Measurements from ENCODE around the gene SYNC. TPM values are rescaled to one million over a fixed set of nuclear protein-coding genes. Genes with fewer than 3 reads are reported as not detected.
A peak's percentile ranks its signal among the peaks of the same experiment; 100 is the strongest.

The SYNC gene
- polyA plus RNA-seq (2013) = 0.09 TPM

- H3K4me1 ChIP-seq (ENCODE audit: control extremely low read depth in 1 of 4, control insufficient read depth in 4 of 4, insufficient read depth in 4 of 4, low read length in 3 of 4) = peaks cover 0 to 26% (median 21%) of the 10 kb centered on the region in 4 experiments
- H3K27me3 ChIP-seq (replicated peaks in 2 of 5; ENCODE audit: control insufficient read depth in 4 of 5, insufficient read depth in 5 of 5, low read length in 4 of 5) = peaks cover 0 to 14% (median 4%) of the 10 kb centered on the region in 5 experiments
- peak in 2 of 3 donors; percentile 16 to 31 for DNase-seq
- POLR2A ChIA-PET = no interaction called here
- H3K27ac ChIP-seq (ENCODE audit: insufficient read depth in 1 of 2, low read depth in 1 of 2, low read length in 2 of 2, poor library complexity in 1 of 2, severe bottlenecking in 2 of 2) = no peak within 1 kb of the TSS
- H3K4me3 ChIP-seq (ENCODE audit: control insufficient read depth in 1 of 7, extremely low read depth in 1 of 7, insufficient read depth in 4 of 7, low read depth in 2 of 7, low read length in 6 of 7) = peak within 1 kb of the TSS; percentile 24 to 81 (median 63)
- CTCF ChIA-PET = interaction anchor here (1.4 to 5.4 kb wide), 3 partner anchors 9 to 70 kb away, joined by 3 to 44 read pairs (median 5); no protein-coding TSS in a partner anchor
- H3K36me3 ChIP-seq (ENCODE audit: control insufficient read depth in 4 of 4, insufficient read depth in 4 of 4, low read length in 3 of 4) = no peaks in the 10 kb centered on the region
- under 1% methylated on average over 39 of the region's 70 CpGs for WGBS (ENCODE audit: insufficient coverage)
- H3K9me3 ChIP-seq (ENCODE audit: control extremely low read depth in 1 of 5, control insufficient read depth in 4 of 5, insufficient read depth in 2 of 5, low read depth in 1 of 5, low read length in 4 of 5) = no peaks in the 10 kb centered on the region
Measured at GRCh38 chr1:32702599-32703478, at the start of gene SYNC. Gene SYNC, minus strand, starts transcription at chr1:32702770. Its CDS starts 110 bp downstream, at chr1:32702660.

DNA sequence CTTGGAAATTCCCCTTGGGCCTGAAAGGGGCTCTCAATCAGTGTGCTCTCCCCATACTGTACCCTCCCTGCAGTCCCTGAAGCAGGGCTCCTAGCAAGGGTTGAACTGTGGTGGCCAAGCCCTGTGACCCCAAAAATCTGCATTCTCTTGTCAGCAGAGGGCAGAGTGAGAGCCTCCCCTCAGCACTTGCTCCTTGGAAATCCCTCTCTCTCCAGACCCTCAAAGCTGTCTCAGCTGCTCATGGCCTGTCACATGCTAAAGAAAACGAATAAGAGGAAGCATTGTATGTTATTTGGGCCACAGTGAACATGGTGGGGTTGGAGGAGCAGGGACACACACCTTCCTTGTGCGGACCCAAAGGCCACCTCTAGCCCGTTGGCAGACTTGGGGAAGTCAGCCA is 47.2 kb upstream of the SYNC start:
- DNase-seq = peak in 2 of 3 donors; percentile 48 to 57
- Histone ChIP-seq H3K36me3 (ENCODE audit: control insufficient read depth in 4 of 4, insufficient read depth in 4 of 4, low read length in 3 of 4) (peaks cover 0 to 3% (median 0%) of the 10 kb centered on the region in 4 experiments), H3K4me1 (ENCODE audit: control extremely low read depth in 1 of 4, control insufficient read depth in 4 of 4, insufficient read depth in 4 of 4, low read length in 3 of 4) (peaks cover 0 to 21% (median 16%) of the 10 kb centered on the region in 4 experiments), H3K27ac (ENCODE audit: insufficient read depth in 1 of 2, low read depth in 1 of 2, low read length in 2 of 2, poor library complexity in 1 of 2, severe bottlenecking in 2 of 2) (no peak overlapping the region), H3K27me3 (replicated peaks in 2 of 5; ENCODE audit: control insufficient read depth in 4 of 5, insufficient read depth in 5 of 5, low read length in 4 of 5) (no peaks in the 10 kb centered on the region), H3K9me3 (ENCODE audit: control extremely low read depth in 1 of 5, control insufficient read depth in 4 of 5, insufficient read depth in 2 of 5, low read depth in 1 of 5, low read length in 4 of 5) (no peaks in the 10 kb centered on the region), H3K4me3 (ENCODE audit: control insufficient read depth in 1 of 7, extremely low read depth in 1 of 7, insufficient read depth in 4 of 7, low read depth in 2 of 7, low read length in 6 of 7) (no peak overlapping the region)
- WGBS (ENCODE audit: insufficient coverage) = 0% methylated on average over 1 of the region's 3 CpGs
- ChIA-PET CTCF (interaction anchor here (0.8 to 5.5 kb wide), 8 partner anchors 9 to 39 kb away, joined by 3 to 38 read pairs (median 5); no protein-coding TSS in a partner anchor), POLR2A (interaction anchor here (1.6 kb wide), 1 partner anchor 23 kb away, joined by 5 read pairs; no protein-coding TSS in a partner anchor)

DNA sequence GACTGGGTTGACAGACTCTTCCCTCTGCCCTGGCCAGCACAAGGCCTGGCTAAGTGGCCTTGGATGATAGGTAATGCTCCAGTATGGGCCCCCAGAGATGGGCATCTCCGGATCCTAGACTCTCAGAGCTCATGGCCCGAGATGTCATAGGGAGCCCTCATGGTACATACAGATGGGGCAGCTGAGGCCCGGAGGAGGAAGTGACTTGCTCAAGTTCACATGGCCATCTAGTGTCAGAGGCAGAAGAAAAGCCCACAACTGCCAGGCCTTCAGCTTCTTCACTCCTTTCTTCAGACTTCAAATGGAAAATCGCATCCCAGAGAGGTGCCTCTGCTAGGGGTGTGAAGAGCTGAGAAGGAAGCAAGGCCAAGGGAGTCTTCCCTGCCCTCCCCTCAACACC is 46.8 kb upstream of the SYNC start:
- Histone ChIP-seq H3K9me3 (ENCODE audit: control extremely low read depth in 1 of 5, control insufficient read depth in 4 of 5, insufficient read depth in 2 of 5, low read depth in 1 of 5, low read length in 4 of 5) (no peaks in the 10 kb centered on the region), H3K4me1 (ENCODE audit: control extremely low read depth in 1 of 4, control insufficient read depth in 4 of 4, insufficient read depth in 4 of 4, low read length in 3 of 4) (peaks cover 0 to 18% (median 12%) of the 10 kb centered on the region in 4 experiments), H3K4me3 (ENCODE audit: control insufficient read depth in 1 of 7, extremely low read depth in 1 of 7, insufficient read depth in 4 of 7, low read depth in 2 of 7, low read length in 6 of 7) (no peak overlapping the region), H3K27ac (ENCODE audit: insufficient read depth in 1 of 2, low read depth in 1 of 2, low read length in 2 of 2, poor library complexity in 1 of 2, severe bottlenecking in 2 of 2) (no peak overlapping the region), H3K36me3 (ENCODE audit: control insufficient read depth in 4 of 4, insufficient read depth in 4 of 4, low read length in 3 of 4) (peaks cover 0 to 3% (median 0%) of the 10 kb centered on the region in 4 experiments), H3K27me3 (replicated peaks in 2 of 5; ENCODE audit: control insufficient read depth in 4 of 5, insufficient read depth in 5 of 5, low read length in 4 of 5) (no peaks in the 10 kb centered on the region)
- CTCF ChIA-PET = interaction anchor here (0.7 to 5.5 kb wide), 8 partner anchors 9 to 39 kb away, joined by 3 to 38 read pairs (median 5); no protein-coding TSS in a partner anchor
- 100% methylated on average over 1 of the region's 4 CpGs for WGBS (ENCODE audit: insufficient coverage)
- DNase-seq = no peak
- POLR2A ChIA-PET = interaction anchor here (1.6 kb wide), 1 partner anchor 24 kb away, joined by 5 read pairs; no protein-coding TSS in a partner anchor

- peaks cover 0 to 3% (median 0%) of the 10 kb centered on the region in 4 experiments for H3K36me3 ChIP-seq (ENCODE audit: control insufficient read depth in 4 of 4, insufficient read depth in 4 of 4, low read length in 3 of 4)
- DNase-seq = no peak
- no peaks in the 10 kb centered on the region for H3K9me3 ChIP-seq (ENCODE audit: control extremely low read depth in 1 of 5, control insufficient read depth in 4 of 5, insufficient read depth in 2 of 5, low read depth in 1 of 5, low read length in 4 of 5)
- no peak overlapping the region for H3K4me3 ChIP-seq (ENCODE audit: control insufficient read depth in 1 of 7, extremely low read depth in 1 of 7, insufficient read depth in 4 of 7, low read depth in 2 of 7, low read length in 6 of 7)
- no peak overlapping the region for H3K27ac ChIP-seq (ENCODE audit: insufficient read depth in 1 of 2, low read depth in 1 of 2, low read length in 2 of 2, poor library complexity in 1 of 2, severe bottlenecking in 2 of 2)
- peaks cover 0 to 15% (median 10%) of the 10 kb centered on the region in 4 experiments for H3K4me1 ChIP-seq (ENCODE audit: control extremely low read depth in 1 of 4, control insufficient read depth in 4 of 4, insufficient read depth in 4 of 4, low read length in 3 of 4)
- no peaks in the 10 kb centered on the region for H3K27me3 ChIP-seq (replicated peaks in 2 of 5; ENCODE audit: control insufficient read depth in 4 of 5, insufficient read depth in 5 of 5, low read length in 4 of 5)
- 98% methylated on average over 6 of the region's 8 CpGs for WGBS (ENCODE audit: insufficient coverage)
- CTCF ChIA-PET = interaction anchor here (0.7 to 5.5 kb wide), 8 partner anchors 8 to 39 kb away, joined by 3 to 38 read pairs (median 5); no protein-coding TSS in a partner anchor
- POLR2A ChIA-PET = interaction anchor here (1.6 kb wide), 1 partner anchor 24 kb away, joined by 5 read pairs; no protein-coding TSS in a partner anchor
Measured at GRCh38 chr1:32748926-32749325, 46.4 kb upstream of the SYNC start.

- no peak overlapping the region for H3K27ac ChIP-seq (ENCODE audit: insufficient read depth in 1 of 2, low read depth in 1 of 2, low read length in 2 of 2, poor library complexity in 1 of 2, severe bottlenecking in 2 of 2)
- no peak overlapping the region for H3K4me3 ChIP-seq (ENCODE audit: control insufficient read depth in 1 of 7, extremely low read depth in 1 of 7, insufficient read depth in 4 of 7, low read depth in 2 of 7, low read length in 6 of 7)
- ChIA-PET POLR2A (interaction anchor here (1.6 kb wide), 1 partner anchor 25 kb away, joined by 5 read pairs; no protein-coding TSS in a partner anchor), CTCF (interaction anchor here (4.1 to 5.5 kb wide), 2 partner anchors 25 to 35 kb away, joined by 37 to 38 read pairs; no protein-coding TSS in a partner anchor)
- DNase-seq = no peak
- H3K36me3 ChIP-seq (ENCODE audit: control insufficient read depth in 4 of 4, insufficient read depth in 4 of 4, low read length in 3 of 4) = peaks cover 0 to 3% (median 0%) of the 10 kb centered on the region in 4 experiments
- 97% methylated on average over 3 of the region's 4 CpGs for WGBS (ENCODE audit: insufficient coverage)
- no peaks in the 10 kb centered on the region for H3K27me3 ChIP-seq (replicated peaks in 2 of 5; ENCODE audit: control insufficient read depth in 4 of 5, insufficient read depth in 5 of 5, low read length in 4 of 5)
- H3K4me1 ChIP-seq (ENCODE audit: control extremely low read depth in 1 of 4, control insufficient read depth in 4 of 4, insufficient read depth in 4 of 4, low read length in 3 of 4) = peaks cover 0 to 15% (median 10%) of the 10 kb centered on the region in 4 experiments
- no peaks in the 10 kb centered on the region for H3K9me3 ChIP-seq (ENCODE audit: control extremely low read depth in 1 of 5, control insufficient read depth in 4 of 5, insufficient read depth in 2 of 5, low read depth in 1 of 5, low read length in 4 of 5)
Measured at GRCh38 chr1:32748348-32748747, 45.8 kb upstream of the SYNC start.

- 100% methylated on average over 3 of the region's 9 CpGs for WGBS (ENCODE audit: insufficient coverage)
- Histone ChIP-seq H3K36me3 (ENCODE audit: control insufficient read depth in 4 of 4, insufficient read depth in 4 of 4, low read length in 3 of 4) (peaks cover 0 to 3% (median 0%) of the 10 kb centered on the region in 4 experiments), H3K27ac (ENCODE audit: insufficient read depth in 1 of 2, low read depth in 1 of 2, low read length in 2 of 2, poor library complexity in 1 of 2, severe bottlenecking in 2 of 2) (no peak overlapping the region), H3K27me3 (replicated peaks in 2 of 5; ENCODE audit: control insufficient read depth in 4 of 5, insufficient read depth in 5 of 5, low read length in 4 of 5) (no peaks in the 10 kb centered on the region), H3K9me3 (ENCODE audit: control extremely low read depth in 1 of 5, control insufficient read depth in 4 of 5, insufficient read depth in 2 of 5, low read depth in 1 of 5, low read length in 4 of 5) (no peaks in the 10 kb centered on the region), H3K4me1 (ENCODE audit: control extremely low read depth in 1 of 4, control insufficient read depth in 4 of 4, insufficient read depth in 4 of 4, low read length in 3 of 4) (peaks cover 0 to 28% (median 21%) of the 10 kb centered on the region in 4 experiments), H3K4me3 (ENCODE audit: control insufficient read depth in 1 of 7, extremely low read depth in 1 of 7, insufficient read depth in 4 of 7, low read depth in 2 of 7, low read length in 6 of 7) (no peak overlapping the region)
- ChIA-PET CTCF (interaction anchor here (0.9 to 6.1 kb wide), 5 partner anchors 21 to 34 kb away, joined by 3 to 33 read pairs (median 3); no protein-coding TSS in a partner anchor), POLR2A (no interaction called here)
- no peak for DNase-seq
Measured at GRCh38 chr1:32746130-32746529, 43.6 kb upstream of the SYNC start.

Data from common myeloid progenitor, CD34-positive (primary cell).